ENCODE data around the gene IL1RL2. TPM values are rescaled to one million over a fixed set of nuclear protein-coding genes. Genes with fewer than 3 reads are reported as not detected.
A peak's percentile ranks its signal among the peaks of the same experiment; 100 is the strongest.

IL1RL2 gene
- total and polyA plus RNA-seq, 4 donors: 0.98 to 2.0 (median 1.3) TPM

GRCh38 chr2:102238039-102238756 lies 51.4 kb downstream of the IL1RL2 start:
- 70% methylated on average over 10 of the region's 10 CpGs for WGBS
- Histone ChIP-seq H3K4me1 (ENCODE audit: control insufficient read depth in 4 of 4, insufficient read depth in 4 of 4, low read length in 3 of 4) (peaks cover 0 to 9% (median 2%) of the 10 kb centered on the region in 4 donors), H3K27me3 (ENCODE audit: control insufficient read depth in 4 of 4, insufficient read depth in 4 of 4, low read length in 3 of 4) (no peaks in the 10 kb centered on the region), H3K4me3 (ENCODE audit: low read depth in 1 of 3, low read length in 3 of 3) (no peak overlapping the region), H3K27ac (ENCODE audit: low read depth in 1 of 2, low read length in 2 of 2) (no peak overlapping the region), H3K36me3 (ENCODE audit: control insufficient read depth in 4 of 4, insufficient read depth in 3 of 4, low read depth in 1 of 4, low read length in 3 of 4) (no peaks in the 10 kb centered on the region), H3K9me3 (ENCODE audit: control insufficient read depth in 4 of 4, low read length in 3 of 4) (no peaks in the 10 kb centered on the region), H3K9ac (ENCODE audit: low read depth in 1 of 2, low read length in 2 of 2) (no peak overlapping the region)
- no peak for DNase-seq (ENCODE audit: low spot score)
- TF ChIP-seq RAD21 (IDR thresholded peaks at IDR 0.05) (peak in 1 of 2 donors; percentile 18), ZBTB33 (IDR thresholded peaks at IDR 0.05) (no peak), ATF3 (IDR thresholded peaks at IDR 0.05) (no peak), EGR1 (IDR thresholded peaks at IDR 0.05; ENCODE audit: low read depth in 2 of 2) (no peak), HNF4G (IDR thresholded peaks at IDR 0.05) (no peak), NR2F2 (IDR thresholded peaks at IDR 0.05) (peak; percentile 50)

- TF ChIP-seq REST (IDR thresholded peaks at IDR 0.05): no peak
- no peak for TF ChIP-seq ZBTB33 (IDR thresholded peaks at IDR 0.05)
- no peak for TF ChIP-seq MAX (IDR thresholded peaks at IDR 0.05)
- no peak for TF ChIP-seq YY1 (IDR thresholded peaks at IDR 0.05)
- no peak for TF ChIP-seq SP1 (IDR thresholded peaks at IDR 0.05)
- no peak for TF ChIP-seq GABPA (IDR thresholded peaks at IDR 0.05 in 1 of 2, conservative IDR thresholded peaks at IDR 0.05 in 1 of 2)
- TF ChIP-seq RXRA (IDR thresholded peaks at IDR 0.05): no peak
- no peak for TF ChIP-seq NR2F2 (IDR thresholded peaks at IDR 0.05)
- TF ChIP-seq EGR1 (IDR thresholded peaks at IDR 0.05; ENCODE audit: low read depth in 2 of 2): no peak
- no peak for TF ChIP-seq RAD21 (IDR thresholded peaks at IDR 0.05)
- TF ChIP-seq ATF3 (IDR thresholded peaks at IDR 0.05): no peak
- TF ChIP-seq TAF1 (conservative IDR thresholded peaks at IDR 0.05): no peak
- TF ChIP-seq CTCF (IDR thresholded peaks at IDR 0.05; ENCODE audit: low read depth, low read length, missing input control): no peak
- no peak for TF ChIP-seq FOXA2 (IDR thresholded peaks at IDR 0.05)
- DNase-seq (ENCODE audit: low spot score): no peak
- H3K9ac ChIP-seq (ENCODE audit: low read depth in 1 of 2, low read length in 2 of 2): no peak overlapping the region
- H3K27ac ChIP-seq (ENCODE audit: low read depth in 1 of 2, low read length in 2 of 2): no peak overlapping the region
- H3K4me3 ChIP-seq (ENCODE audit: low read depth in 1 of 3, low read length in 3 of 3): no peak overlapping the region
- peaks cover 0 to 9% (median 2%) of the 10 kb centered on the region in 4 donors for H3K4me1 ChIP-seq (ENCODE audit: control insufficient read depth in 4 of 4, insufficient read depth in 4 of 4, low read length in 3 of 4)
- H3K9me3 ChIP-seq (ENCODE audit: control insufficient read depth in 4 of 4, low read length in 3 of 4): no peaks in the 10 kb centered on the region
- no peaks in the 10 kb centered on the region for H3K36me3 ChIP-seq (ENCODE audit: control insufficient read depth in 4 of 4, insufficient read depth in 3 of 4, low read depth in 1 of 4, low read length in 3 of 4)
- 97% methylated on average over 2 of the region's 2 CpGs for WGBS
- no peaks in the 10 kb centered on the region for H3K27me3 ChIP-seq (ENCODE audit: control insufficient read depth in 4 of 4, insufficient read depth in 4 of 4, low read length in 3 of 4)
These were observed 52.0 kb downstream of the IL1RL2 start for GRCh38 chr2:102238778-102239177.
